ENCODE data around the gene UNC5C. TPM values are rescaled to one million over a fixed set of nuclear protein-coding genes. Genes with fewer than 3 reads are reported as not detected.

Gene UNC5C
- total RNA-seq, 4 donors from 2014 or later, result 2.2 to 19.0 (median 2.5) TPM

DNA sequence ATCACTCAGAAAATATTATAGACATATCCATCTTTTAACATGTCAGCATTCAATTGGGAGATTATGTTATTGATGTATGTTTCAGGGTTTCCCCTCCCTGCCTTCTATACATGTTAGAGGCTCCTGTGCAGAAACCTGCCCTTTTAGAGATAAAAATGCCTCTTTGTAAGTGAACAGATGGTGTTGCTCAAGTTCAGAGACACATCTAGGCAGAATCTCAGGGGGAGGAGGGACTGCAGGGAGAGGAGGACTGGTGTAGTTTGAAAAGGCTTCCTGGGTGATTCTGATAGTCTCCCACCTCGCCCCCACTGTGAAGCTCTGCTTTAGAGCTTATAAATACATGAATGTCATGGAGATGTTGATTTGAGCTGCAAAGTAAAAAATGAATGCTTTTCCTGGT lies 12.0 kb upstream of the UNC5C start:
- Histone ChIP-seq H3K9me3 (no peaks in the 10 kb centered on the region), H3K36me3 (no peaks in the 10 kb centered on the region), H3K27ac (no peak overlapping the region), H3K4me1 (no peaks in the 10 kb centered on the region), H3K27me3 (no peaks in the 10 kb centered on the region), H3K4me3 (no peak overlapping the region)
- no peak for DNase-seq
- TF ChIP-seq POLR2A (IDR thresholded peaks at IDR 0.05), result no peak
- TF ChIP-seq, protein P1, sequence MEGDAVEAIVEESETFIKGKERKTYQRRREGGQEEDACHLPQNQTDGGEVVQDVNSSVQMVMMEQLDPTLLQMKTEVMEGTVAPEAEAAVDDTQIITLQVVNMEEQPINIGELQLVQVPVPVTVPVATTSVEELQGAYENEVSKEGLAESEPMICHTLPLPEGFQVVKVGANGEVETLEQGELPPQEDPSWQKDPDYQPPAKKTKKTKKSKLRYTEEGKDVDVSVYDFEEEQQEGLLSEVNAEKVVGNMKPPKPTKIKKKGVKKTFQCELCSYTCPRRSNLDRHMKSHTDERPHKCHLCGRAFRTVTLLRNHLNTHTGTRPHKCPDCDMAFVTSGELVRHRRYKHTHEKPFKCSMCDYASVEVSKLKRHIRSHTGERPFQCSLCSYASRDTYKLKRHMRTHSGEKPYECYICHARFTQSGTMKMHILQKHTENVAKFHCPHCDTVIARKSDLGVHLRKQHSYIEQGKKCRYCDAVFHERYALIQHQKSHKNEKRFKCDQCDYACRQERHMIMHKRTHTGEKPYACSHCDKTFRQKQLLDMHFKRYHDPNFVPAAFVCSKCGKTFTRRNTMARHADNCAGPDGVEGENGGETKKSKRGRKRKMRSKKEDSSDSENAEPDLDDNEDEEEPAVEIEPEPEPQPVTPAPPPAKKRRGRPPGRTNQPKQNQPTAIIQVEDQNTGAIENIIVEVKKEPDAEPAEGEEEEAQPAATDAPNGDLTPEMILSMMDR (IDR thresholded peaks at IDR 0.05), result no peak

DNA sequence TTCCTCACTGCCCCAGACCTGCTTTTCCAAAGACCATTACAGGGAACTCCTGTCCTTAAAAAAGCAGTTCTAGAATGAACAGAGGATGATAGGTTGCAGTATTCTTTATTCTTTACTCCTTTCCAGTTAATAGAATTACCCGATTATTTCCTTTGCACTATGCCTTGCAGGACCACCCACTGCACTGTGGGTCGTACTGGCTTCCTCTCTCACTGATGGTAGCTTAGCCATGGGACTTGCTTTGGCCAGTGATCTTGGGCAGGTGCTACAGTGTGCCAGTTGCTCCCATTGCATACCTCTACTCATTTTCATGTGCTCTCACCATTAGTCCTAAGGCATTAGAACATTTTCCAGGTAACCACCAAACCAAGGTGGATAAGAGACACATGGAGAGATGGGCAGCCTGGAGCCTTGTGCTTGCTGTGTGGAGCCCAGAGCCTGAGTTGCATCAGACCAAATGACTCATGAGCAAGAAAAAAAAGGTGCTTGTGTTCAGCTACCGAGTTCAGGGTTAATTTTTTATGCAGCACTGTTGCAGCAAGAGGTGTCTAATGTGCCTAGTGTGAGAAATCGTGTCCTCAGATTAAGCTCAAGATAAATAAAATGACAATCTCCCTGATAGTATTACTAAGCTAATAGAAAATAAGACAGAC lies 7.6 kb upstream of the UNC5C start:
- Histone ChIP-seq H3K4me3 (no peak overlapping the region), H3K27ac (no peak overlapping the region), H3K9me3 (no peaks in the 10 kb centered on the region), H3K4me1 (no peaks in the 10 kb centered on the region), H3K27me3 (no peaks in the 10 kb centered on the region), H3K36me3 (no peaks in the 10 kb centered on the region)
- no peak for DNase-seq
- TF ChIP-seq, protein P1 (IDR thresholded peaks at IDR 0.05), result no peak
- TF ChIP-seq POLR2A (IDR thresholded peaks at IDR 0.05), result no peak

DNA sequence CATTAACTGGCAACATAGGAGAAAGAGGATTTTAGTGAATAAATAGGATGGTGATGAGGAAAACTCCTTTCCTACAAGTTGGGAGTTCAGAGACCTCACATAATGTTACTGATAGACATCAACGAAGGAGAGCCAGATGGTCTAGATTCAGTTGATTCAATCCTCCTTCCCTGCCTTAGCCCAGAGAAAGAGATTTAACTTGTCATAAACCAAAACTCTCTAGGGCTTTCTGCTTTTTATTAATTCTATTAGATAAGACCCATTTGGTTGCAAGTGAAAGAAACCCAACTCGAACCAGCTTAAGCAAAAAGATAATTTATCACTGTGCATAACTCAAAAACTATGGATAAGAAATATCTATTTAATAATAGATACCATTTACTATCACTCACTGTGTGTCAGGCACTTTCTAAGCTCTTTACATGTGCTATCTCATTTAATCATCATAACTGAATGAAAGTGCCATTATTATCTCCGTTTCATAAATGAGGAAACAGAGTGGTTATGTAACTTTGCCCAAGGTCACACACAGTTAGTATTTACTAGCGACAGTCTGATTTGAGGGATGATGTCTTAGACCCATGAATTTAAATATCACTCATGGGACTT lies 4.3 kb upstream of the UNC5C start:
- H3K36me3 ChIP-seq, result no peaks in the 10 kb centered on the region
- H3K4me1 ChIP-seq, result no peaks in the 10 kb centered on the region
- no peaks in the 10 kb centered on the region for H3K9me3 ChIP-seq
- H3K4me3 ChIP-seq, result no peak overlapping the region
- H3K27me3 ChIP-seq, result no peaks in the 10 kb centered on the region
- H3K27ac ChIP-seq, result no peak overlapping the region
- no peak for TF ChIP-seq POLR2A (IDR thresholded peaks at IDR 0.05)
- TF ChIP-seq, protein P1 (IDR thresholded peaks at IDR 0.05), result no peak
- no peak for DNase-seq

DNA sequence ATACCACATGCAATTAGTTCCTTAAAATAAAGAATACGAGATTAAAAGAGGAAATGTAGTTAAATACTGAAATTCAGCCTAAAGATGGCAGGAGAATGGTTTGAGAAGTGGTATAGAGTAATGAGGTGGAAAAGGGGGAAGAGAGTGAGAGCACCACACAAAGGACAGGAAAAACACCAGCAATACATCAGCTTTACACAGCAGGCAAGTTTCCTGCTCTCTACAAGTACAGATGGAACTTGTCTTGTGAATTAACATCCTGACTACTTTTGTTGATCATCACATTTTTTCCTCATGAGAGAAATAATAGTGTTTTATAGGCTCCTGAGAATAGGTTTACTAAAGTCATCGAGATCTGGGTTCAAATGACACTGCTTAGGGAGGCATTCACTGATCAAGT lies 2.9 kb upstream of the UNC5C start:
- no peaks in the 10 kb centered on the region for H3K27me3 ChIP-seq
- no peak for TF ChIP-seq POLR2A (IDR thresholded peaks at IDR 0.05)
- TF ChIP-seq, protein P1 (IDR thresholded peaks at IDR 0.05), result no peak
- no peaks in the 10 kb centered on the region for H3K4me1 ChIP-seq
- H3K9me3 ChIP-seq, result no peaks in the 10 kb centered on the region
- no peak for DNase-seq
- H3K36me3 ChIP-seq, result no peaks in the 10 kb centered on the region
- no peak overlapping the region for H3K4me3 ChIP-seq
- H3K27ac ChIP-seq, result no peak overlapping the region

DNA sequence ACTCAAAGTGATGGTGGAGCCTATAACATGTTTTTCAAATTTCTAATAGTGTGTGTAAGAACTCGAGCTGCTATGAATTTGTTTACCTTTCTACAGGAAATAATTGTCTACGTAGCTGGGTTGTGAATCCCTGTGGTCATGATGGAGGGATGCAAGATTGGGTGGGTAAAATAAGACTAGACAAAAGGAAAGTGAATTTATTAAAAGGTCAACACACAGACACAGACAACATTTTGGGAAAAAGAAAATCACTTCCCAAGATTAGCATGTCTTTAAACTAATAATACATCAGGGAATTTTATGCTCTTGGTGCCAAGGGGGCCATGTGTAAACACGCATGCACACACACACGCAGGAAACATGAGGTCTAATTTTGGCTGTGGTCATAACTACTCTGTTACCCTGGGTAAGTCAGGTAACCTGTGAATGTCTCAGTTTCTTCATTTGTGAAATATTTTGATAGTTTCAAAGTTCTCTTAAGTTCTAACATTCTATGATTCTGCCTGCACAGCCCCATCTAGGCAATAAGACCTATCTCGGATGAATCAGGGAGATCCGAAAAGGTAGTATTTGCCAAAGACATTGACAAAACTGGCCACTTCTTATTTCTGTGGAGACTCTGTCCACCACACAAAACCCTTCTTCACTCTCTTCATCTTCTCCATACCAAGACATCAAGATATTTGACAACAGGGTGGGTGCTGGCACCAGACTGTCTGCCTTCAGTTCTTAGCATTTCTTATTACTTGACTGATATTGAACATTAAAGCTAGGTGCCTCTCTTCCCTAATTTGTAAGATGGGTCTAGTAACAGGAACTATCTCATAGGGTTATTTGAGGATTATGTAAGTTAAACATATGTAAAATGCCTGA lies 1.6 kb upstream of the UNC5C start:
- H3K4me1 ChIP-seq, result no peaks in the 10 kb centered on the region
- no peaks in the 10 kb centered on the region for H3K27me3 ChIP-seq

More for the DNA sequence above, 1.6 kb upstream of the UNC5C start:
- TF ChIP-seq, protein P1 (IDR thresholded peaks at IDR 0.05), result no peak
- no peak for TF ChIP-seq POLR2A (IDR thresholded peaks at IDR 0.05)
- H3K36me3 ChIP-seq, result no peaks in the 10 kb centered on the region
- H3K4me3 ChIP-seq, result peak overlapping the region; percentile 31 to 60 (median 48)
- no peaks in the 10 kb centered on the region for H3K9me3 ChIP-seq
- DNase-seq, result no peak
- peak overlapping the region; percentile 13 to 90 (median 74) for H3K27ac ChIP-seq
